Prostate gland (tissue), 2 donors: ENCODE measurements around the gene MAML2.

ENCODE experiments used
- CTCF ChIP-seq, 4 experiments: fragments of 200-600 bp in 2 of 4; fragments of 450-650 bp in 2 of 4; sonication (generic) in 2 of 4; IDR thresholded peaks; 1 replicate in 3 of 4; 2 replicates in 1 of 4; pipeline ENCODE4 v1.5.1; 2016 to 2019; ENCODE audit warnings: antibody characterized with exemption in 4 of 4, mild to moderate bottlenecking in 2 of 4, moderate library complexity in 2 of 4
- POLR2A ChIP-seq: fragments of 450-650 bp; IDR thresholded peaks from one replicate; pipeline ENCODE4 v1.6.1; 2016; ENCODE audit warnings: antibody characterized with exemption, mild to moderate bottlenecking
- POLR2AphosphoS5 ChIP-seq: sonication (generic); formaldehyde crosslinking; IDR thresholded peaks from one replicate; pipeline ENCODE4 v1.6.1; 2017; ENCODE audit warnings: antibody characterized with exemption

- TF ChIP-seq POLR2AphosphoS5 = no peak
- TF ChIP-seq CTCF (IDR thresholded peaks at IDR 0.05) = no peak
- no peak for TF ChIP-seq POLR2A
These were observed 21.9 kb downstream of the MAML2 start for GRCh38 chr11:96321091-96321490.
